Stimulated activated effector memory CD8-positive, alpha-beta T cell treated with anti-CD3 and anti-CD28 coated beads, Interleukin-12 subunit alpha, Interleukin-12 subunit beta, amount 100 ng/mL, for 72 hours (primary cell): ENCODE results near the gene SERPINA10.
"Not testable (repeated sequence)": the region's sequence is repeated elsewhere in the genome, so short reads cannot be mapped to it uniquely, and the experiment has no call there.

Experiments used
- ATAC-seq: fragments of 150-1000 bp; cut with Tn5 transposase; 2 replicates; pipeline ENCODE4 v1.10.0; 2021
- DNase-seq, 2 donors: peaks; one replicate each; pipeline ENCODE4 v3.0.0; 2021 to 2022; ENCODE audit warnings: low spot score in 2 of 2
- H3K27ac Mint-ChIP-seq: one replicate; pipeline ENCODE4 v1.8.0; 2022; ENCODE audit warnings: mild to moderate bottlenecking, mixed read lengths
- H3K36me3 Mint-ChIP-seq: one replicate; pipeline ENCODE4 v1.8.0; 2022; ENCODE audit warnings: mild to moderate bottlenecking, mixed read lengths
- H3K4me1 Mint-ChIP-seq: one replicate; pipeline ENCODE4 v1.8.0; 2022; ENCODE audit warnings: mixed read lengths
- H3K4me3 Mint-ChIP-seq: one replicate; pipeline ENCODE4 v1.8.0; 2022; ENCODE audit warnings: mild to moderate bottlenecking, mixed read lengths
- H3K9me3 Mint-ChIP-seq: one replicate; pipeline ENCODE4 v1.8.0; 2022; ENCODE audit warnings: mixed read lengths

The SERPINA10 gene

DNA sequence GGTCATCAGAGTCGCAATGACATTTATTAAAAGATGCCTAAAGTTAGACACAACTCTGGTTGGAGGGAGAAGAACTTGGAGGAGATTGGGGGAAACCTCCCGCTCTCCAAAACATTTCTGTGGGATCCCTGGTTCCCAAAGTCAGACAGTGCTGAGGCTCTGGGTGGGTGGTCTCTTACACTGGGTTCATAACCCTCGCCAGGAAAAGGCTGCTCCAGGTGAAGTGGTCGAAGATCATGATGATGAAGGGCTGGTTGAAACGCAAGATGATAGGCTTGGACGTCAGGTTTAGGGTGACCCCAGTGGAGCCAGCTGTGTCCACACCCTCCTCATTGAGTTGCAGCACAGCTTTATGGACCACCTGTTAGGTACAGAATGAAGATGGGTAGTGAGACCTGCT is 11.2 kb upstream of the SERPINA10 start:
- Mint-ChIP-seq H3K9me3 (peaks cover 8% of the 10 kb centered on the region), H3K27ac (no peak overlapping the region), H3K4me1 (no peaks in the 10 kb centered on the region), H3K36me3 (no peaks in the 10 kb centered on the region), H3K4me3 (no peak overlapping the region)
- ATAC-seq (no peak), DNase-seq (no peak)

DNA sequence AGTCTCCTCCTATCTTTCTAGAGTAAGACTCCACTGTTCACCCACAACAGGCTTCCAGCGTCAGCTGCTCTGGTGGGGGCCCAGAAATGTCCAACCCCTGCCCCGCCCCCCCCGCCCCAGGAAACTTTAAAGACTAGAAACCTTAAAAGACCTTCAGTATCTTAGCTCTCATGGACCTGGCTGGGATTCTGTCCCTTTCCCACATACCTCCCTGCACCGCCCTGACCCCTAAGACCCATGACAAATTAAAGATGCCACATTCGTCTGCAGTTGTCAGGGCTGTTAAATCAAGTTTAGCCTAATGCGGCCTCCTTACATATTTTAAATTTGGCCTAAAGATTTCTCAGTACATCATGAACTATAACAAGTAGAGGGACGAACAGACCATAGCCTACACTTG is 10.0 kb upstream of the SERPINA10 start:
- H3K4me3 Mint-ChIP-seq = no peak overlapping the region
- DNase-seq = no peak
- no peak overlapping the region for H3K27ac Mint-ChIP-seq
- H3K4me1 Mint-ChIP-seq = no peaks in the 10 kb centered on the region
- no peaks in the 10 kb centered on the region for H3K36me3 Mint-ChIP-seq
- ATAC-seq = no peak
- H3K9me3 Mint-ChIP-seq = peaks cover 3% of the 10 kb centered on the region

DNA sequence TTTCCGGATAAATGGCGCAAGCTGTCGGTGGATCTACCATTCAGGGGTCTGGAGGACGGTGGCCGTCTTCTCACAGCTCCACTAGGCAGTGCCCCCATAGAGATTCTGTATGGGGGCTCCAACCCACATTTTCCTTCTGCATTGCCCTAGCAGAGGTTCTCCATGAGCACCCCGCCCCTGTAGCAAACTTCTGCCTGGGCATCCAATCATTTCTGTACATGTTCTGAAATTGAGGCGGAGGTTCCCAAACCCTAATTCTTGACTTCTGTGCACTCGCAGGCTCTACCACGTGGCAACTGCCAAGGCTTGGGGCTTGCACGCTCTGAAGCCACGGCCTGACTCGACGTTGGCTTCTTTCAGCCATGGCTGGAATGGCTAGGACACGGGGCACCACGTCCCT is 5.1 kb upstream of the SERPINA10 start:
- Mint-ChIP-seq H3K36me3 (no peaks in the 10 kb centered on the region), H3K4me1 (no peaks in the 10 kb centered on the region), H3K27ac (no peak overlapping the region), H3K4me3 (no peak overlapping the region), H3K9me3 (no peaks in the 10 kb centered on the region)
- ATAC-seq (no peak), DNase-seq (peak in 1 of 2 donors; percentile 29)

DNA sequence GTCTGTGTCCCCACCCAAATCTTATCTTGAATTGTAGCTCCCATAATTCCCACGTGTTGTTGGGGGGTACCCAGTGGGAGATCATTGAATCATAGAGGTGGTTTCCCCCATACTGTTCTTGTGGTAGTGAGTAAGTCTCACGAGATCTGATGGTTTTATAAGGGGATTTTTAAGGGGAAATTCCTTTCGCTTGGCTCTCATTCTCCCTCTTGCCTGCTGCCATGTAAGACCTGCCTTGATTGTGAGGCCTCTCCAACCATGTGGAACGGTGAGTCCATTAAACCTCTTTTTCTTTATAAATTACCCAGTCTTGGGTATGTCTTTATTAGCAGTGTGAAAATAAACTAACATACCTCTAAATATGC is 3.1 kb upstream of the SERPINA10 start:
- not testable (repeated sequence) for DNase-seq, H3K36me3 Mint-ChIP-seq, H3K9me3 Mint-ChIP-seq, H3K27ac Mint-ChIP-seq, ATAC-seq, H3K4me3 Mint-ChIP-seq, H3K4me1 Mint-ChIP-seq

DNA sequence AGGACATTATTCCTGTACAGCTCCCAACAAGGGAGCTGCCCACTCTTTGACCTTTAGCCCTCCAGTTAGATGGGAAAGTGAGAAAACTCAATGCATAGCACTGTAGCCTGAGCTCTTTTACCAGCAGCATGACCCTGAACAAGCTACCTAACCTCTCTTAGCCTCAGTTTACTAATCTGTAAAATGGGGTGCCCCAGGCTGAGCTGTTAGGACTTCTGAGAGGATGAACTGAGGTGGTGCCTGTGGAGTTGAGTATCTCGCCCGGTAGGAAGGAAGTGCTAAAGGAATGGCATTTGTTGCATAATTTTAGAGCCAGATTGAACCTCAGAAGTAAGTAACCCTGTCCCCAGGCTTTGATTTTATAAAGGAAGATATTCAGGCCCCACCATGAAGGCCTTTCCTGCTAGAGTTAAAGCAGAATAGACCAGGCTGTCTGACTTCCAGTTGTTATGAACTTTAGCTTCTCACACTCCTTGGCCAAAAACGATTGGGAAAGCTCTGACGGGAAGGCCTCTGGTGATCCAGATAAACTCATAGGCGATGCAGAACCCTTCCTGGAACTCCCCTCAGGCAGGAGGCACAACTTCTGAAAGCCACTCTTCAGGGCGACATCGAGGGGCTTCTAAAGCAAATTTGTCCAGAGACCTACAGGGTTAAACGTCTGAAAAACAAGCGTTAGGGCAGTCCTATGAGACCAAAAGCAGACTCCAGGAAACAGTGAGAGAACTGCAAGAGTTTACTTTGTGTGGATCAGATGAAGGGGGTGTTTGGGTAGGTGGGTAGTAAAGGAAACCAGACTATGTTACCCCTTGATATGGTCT is 2.5 kb upstream of the SERPINA10 start:
- H3K36me3 Mint-ChIP-seq = no peaks in the 10 kb centered on the region
- peak in 1 of 2 donors; percentile 40 for DNase-seq

DNA sequence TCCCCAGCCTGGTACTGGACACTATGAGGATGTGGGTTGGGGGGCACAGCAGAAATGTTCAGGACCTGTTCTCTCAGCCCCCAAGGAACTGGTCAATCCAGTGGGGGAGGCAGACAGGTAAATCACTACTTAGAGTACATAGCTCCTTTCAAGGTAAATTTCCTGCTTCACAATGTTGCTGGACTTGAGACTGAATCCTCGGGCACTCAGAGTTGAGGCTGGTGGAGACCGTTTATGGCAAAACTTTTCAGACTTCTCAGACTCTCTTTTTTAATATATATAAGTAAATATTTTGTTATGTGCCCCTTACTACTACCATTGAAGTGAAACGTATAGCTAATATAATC is 483 bp upstream of the SERPINA10 start:
- Mint-ChIP-seq H3K36me3 (no peaks in the 10 kb centered on the region), H3K4me1 (no peaks in the 10 kb centered on the region), H3K9me3 (no peaks in the 10 kb centered on the region), H3K27ac (no peak overlapping the region), H3K4me3 (no peak overlapping the region)
- ATAC-seq (no peak), DNase-seq (no peak)

More for the DNA sequence above, 2.5 kb upstream of the SERPINA10 start:
- Mint-ChIP-seq H3K27ac (no peak overlapping the region), H3K4me1 (no peaks in the 10 kb centered on the region), H3K4me3 (no peak overlapping the region), H3K9me3 (no peaks in the 10 kb centered on the region)
- no peak for ATAC-seq

DNA sequence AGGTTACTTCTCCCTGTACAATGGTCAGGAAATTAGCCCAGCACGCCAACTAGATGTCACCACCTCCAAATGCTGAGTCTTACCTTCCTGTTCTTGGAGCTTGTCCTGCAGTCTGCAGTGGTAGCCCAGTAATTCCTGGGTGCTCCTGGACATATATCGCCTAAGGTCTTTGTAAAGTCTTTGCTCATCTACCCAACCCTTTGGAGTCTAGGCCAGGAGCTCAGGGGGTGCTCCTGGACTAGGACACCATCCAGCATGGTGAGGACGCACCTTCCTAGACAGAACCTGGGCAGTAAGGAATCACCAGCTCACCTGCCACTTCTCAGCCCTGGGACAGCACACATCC is 569 bp downstream of the SERPINA10 start:
- peak; percentile 16 for ATAC-seq
- no peak for DNase-seq
- H3K4me3 Mint-ChIP-seq = no peak overlapping the region
- H3K4me1 Mint-ChIP-seq = no peaks in the 10 kb centered on the region
- no peaks in the 10 kb centered on the region for H3K36me3 Mint-ChIP-seq
- no peaks in the 10 kb centered on the region for H3K9me3 Mint-ChIP-seq
- H3K27ac Mint-ChIP-seq = no peak overlapping the region

DNA sequence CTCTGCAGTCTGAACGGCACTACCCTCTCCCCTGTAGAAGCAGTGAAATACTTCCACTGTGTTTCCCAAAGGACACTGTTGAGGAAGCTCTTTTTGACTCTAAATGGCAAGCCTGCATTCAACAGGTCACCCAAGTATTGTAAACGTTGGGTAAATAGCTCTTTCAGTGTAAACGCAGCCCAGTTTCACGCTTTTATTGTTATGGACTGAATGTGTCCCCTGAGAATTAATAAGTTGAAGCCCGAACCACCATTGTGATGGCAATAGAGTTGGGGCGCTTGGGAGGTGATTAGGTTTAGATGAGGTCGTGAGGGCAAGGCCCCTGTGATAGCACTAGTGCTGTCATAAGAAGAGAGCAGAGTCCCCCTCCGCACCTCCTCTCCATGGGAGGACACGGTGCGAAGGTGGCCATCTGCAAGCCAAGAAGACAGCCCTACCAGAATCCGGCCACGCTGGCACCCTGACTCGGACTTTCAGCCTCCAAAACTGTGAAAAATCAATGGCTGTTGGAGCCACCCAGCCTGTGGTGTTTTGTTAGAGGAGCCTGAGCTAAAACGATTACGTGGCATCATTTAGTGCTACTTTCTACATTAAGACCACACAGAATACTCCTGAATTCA is 1.1 kb downstream of the SERPINA10 start:
- Mint-ChIP-seq H3K36me3 (no peaks in the 10 kb centered on the region), H3K9me3 (no peaks in the 10 kb centered on the region), H3K27ac (no peak overlapping the region), H3K4me3 (no peak overlapping the region), H3K4me1 (no peaks in the 10 kb centered on the region)
- DNase-seq (no peak), ATAC-seq (no peak)

DNA sequence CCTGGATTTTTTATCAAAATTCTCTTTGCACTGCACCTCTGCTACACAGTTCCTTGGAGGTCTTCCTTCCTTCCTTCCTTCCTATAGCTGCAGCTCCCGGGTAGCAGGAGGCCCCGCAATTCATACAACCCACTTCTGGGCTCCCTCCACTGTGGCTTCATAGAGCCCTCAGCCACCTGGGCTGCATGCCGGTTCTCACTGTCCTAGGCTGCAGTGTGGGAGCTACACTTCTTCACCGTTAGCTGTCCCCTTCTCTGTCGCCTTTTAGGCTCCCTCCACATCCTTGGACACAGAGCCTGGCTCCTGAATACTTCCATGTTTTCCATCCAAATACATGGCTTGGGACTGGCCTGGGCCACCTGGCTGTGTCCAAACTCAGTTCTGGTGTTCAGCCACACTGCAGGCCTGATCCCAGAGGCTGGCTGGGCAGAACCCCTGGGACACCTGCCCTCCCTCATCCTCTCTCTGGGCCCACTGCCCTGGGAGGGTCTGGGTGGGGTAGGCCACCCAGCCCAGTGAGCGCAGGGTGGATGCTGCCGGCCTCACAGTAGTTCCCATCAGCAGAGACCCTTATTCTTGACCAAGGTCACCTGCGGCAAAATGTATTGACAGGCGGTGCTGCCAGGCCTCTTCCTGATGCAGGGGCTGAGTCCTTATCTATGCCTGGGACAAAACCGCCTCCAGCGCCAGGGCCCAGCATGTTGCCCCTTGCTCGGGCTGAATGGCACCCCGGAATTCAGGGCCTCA is 1.7 kb downstream of the SERPINA10 start:
- H3K4me1 Mint-ChIP-seq = no peaks in the 10 kb centered on the region
- H3K27ac Mint-ChIP-seq = no peak overlapping the region
- no peaks in the 10 kb centered on the region for H3K9me3 Mint-ChIP-seq
- DNase-seq = no peak
- H3K4me3 Mint-ChIP-seq = no peak overlapping the region
- peak; percentile 14 for ATAC-seq
- H3K36me3 Mint-ChIP-seq = no peaks in the 10 kb centered on the region

DNA sequence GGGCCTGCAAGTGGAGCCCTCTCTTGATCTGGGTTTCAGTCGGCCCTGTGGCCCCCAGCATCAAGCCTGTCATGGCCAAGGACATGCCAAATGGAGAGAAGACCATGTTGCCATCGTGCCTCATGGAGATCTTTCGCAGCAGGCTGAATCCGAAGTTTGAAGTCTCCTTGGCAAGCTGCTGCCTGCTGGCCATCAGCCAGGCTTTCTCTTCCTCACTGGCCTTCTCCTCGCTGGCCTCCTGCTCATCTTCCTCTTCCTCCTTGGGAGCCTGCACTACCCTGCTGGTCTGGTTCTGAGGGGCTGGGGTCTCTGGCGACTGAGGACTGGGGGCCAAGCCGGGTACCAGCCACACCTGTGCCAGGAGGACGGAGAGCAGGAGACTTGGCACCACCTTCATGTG is 2.9 kb downstream of the SERPINA10 start:
- no peak for DNase-seq
- Mint-ChIP-seq H3K4me3 (no peak overlapping the region), H3K4me1 (no peaks in the 10 kb centered on the region), H3K36me3 (no peaks in the 10 kb centered on the region), H3K27ac (no peak overlapping the region), H3K9me3 (no peaks in the 10 kb centered on the region)
- no peak for ATAC-seq

DNA sequence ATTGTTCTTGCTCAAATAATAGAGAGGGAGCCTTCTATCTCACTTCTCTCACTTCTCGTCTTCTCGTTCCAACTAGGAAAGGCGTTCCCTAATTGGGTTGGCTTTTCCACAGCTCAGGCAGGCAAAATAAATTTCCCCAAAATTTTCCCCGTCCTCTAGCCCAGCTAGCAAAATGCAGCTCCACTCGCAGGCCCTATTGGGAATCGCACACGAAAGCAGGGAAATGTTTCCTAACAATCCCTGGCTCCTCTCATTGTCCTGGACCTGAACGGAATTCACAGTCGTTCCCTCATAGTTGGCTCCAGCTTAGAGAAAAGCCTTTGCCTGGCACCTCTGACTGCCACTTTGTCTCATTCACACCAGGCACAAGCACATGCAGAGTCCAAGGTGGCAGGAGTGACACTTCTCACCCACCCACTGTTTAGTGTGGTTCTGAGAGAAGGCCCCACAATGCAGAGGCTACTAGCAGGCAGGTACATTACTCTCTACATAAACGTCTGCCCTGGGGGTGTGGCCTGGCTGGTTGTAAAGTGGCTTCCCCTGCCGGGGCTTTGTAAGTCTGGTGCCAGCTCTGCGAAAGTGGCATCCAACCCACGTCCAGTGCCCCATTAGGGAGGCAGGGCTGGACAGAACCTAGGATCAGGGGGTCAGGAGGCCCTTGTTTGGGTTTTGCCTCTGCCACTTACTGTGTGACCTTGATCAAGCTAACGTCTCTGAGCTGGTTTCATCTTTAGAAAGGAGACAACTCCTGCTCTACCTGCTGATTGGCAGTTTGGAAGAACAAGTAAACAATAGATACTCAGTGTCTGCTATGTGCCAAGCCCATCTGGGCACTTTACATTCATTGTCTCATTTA is 4.2 kb downstream of the SERPINA10 start:
- H3K4me3 Mint-ChIP-seq = no peak overlapping the region
- no peaks in the 10 kb centered on the region for H3K9me3 Mint-ChIP-seq
- H3K4me1 Mint-ChIP-seq = no peaks in the 10 kb centered on the region
- DNase-seq = no peak
- H3K36me3 Mint-ChIP-seq = no peaks in the 10 kb centered on the region
- no peak overlapping the region for H3K27ac Mint-ChIP-seq
- no peak for ATAC-seq

DNA sequence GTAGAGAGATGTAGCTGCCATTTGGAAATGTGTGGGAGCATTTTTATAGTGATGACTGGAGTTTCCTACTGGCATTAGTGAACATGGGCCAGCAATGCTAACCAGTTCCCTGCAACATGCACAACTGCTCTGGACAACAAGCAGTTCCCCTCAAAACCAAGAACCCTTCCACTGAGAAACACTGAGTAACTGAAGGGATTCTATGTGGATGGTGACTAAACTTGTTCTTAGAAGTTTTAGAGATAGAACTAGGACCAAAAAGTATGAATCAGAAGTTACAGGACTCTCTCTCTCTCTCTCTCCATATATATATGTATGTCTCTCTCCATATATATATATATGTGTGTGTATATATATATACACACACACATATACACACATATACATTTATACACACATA is 7.9 kb downstream of the SERPINA10 start:
- H3K27ac Mint-ChIP-seq = no peak overlapping the region
- no peaks in the 10 kb centered on the region for H3K36me3 Mint-ChIP-seq
- no peaks in the 10 kb centered on the region for H3K9me3 Mint-ChIP-seq

DNA sequence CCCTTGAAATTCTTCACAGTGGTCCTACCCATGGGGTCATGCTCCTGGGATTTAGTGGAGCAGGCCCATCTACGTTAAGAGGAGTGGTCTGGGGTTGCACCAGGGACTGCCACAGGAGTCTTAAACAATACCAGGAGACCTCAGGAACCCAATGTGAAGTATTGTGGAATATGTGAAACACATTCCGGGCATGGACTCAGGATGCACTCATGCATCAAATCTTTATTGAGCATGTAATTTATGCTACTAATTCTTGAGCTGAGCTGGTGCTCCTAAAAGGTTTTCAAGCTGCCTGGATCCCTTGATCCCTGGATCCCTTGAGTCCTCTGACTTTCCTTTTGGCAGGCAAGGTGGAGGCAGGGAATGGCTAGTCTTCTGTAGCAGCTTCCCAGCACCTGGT is 8.8 kb downstream of the SERPINA10 start:
- ATAC-seq (no peak), DNase-seq (no peak)
- H3K9me3 Mint-ChIP-seq = no peaks in the 10 kb centered on the region
- no peak overlapping the region for H3K27ac Mint-ChIP-seq
- no peaks in the 10 kb centered on the region for H3K4me1 Mint-ChIP-seq
- H3K36me3 Mint-ChIP-seq = no peaks in the 10 kb centered on the region
- no peak overlapping the region for H3K4me3 Mint-ChIP-seq

More for the DNA sequence above, 7.9 kb downstream of the SERPINA10 start:
- H3K4me1 Mint-ChIP-seq = no peaks in the 10 kb centered on the region
- no peak overlapping the region for H3K4me3 Mint-ChIP-seq
- ATAC-seq = peak; percentile 43
- DNase-seq = no peak

DNA sequence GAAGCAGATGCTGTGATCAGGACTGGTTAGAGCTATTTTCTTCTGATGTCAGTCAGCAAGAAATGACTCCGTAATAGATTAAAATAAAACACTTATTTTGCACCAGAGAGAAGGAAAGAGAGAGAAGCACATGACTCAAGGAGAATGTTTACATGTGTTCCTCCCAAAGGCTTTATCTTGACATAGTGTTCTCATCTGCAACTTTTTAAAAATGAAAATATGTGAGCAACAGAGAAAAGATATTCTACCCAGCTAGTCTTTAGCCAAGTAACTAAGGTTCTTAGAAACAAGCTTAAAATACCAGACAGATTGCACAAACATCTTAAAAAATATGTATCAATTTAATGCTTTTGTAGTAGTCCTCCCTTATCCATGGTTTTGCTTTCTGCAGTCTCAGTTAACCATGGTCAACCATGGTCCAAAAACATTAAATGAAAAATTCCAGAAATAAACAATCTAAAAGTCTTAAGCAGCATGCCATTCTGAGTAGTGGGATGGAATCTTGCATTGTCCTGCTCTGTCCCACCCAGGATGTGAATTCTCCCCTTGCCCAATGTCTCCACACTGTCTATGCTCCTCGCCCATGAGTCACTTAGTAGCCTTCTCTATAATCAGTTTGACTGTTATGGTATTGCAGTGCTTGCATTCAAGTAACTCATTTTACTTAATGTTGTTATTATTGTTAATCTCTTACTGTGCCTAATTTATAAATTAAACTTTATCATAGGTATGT is 9.9 kb downstream of the SERPINA10 start:
- DNase-seq = no peak

DNA sequence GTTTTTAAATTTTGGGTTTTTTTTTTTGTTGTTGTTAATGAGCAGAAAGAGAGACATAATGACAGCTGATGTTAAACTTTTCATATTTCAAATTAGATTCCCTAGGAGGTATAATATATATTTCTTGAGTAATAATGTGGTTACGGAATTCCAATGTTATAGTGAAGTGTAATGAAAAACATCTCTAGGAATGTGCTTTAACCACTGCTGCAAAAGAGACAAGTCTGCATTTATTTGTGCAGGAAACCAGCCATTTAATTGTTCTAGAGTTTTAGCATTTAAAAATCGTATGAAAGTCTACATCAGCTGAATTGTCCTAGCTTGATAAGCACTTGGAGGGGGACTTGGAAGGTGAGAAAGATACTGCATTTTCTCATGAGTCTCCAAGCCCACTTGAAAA is 14.3 kb downstream of the SERPINA10 start:
- ATAC-seq (no peak), DNase-seq (no peak)
- no peak overlapping the region for H3K4me3 Mint-ChIP-seq
- no peaks in the 10 kb centered on the region for H3K9me3 Mint-ChIP-seq
- no peaks in the 10 kb centered on the region for H3K4me1 Mint-ChIP-seq
- H3K36me3 Mint-ChIP-seq = no peaks in the 10 kb centered on the region
- no peak overlapping the region for H3K27ac Mint-ChIP-seq

More for the DNA sequence above, 9.9 kb downstream of the SERPINA10 start:
- H3K27ac Mint-ChIP-seq = no peak overlapping the region
- no peak overlapping the region for H3K4me3 Mint-ChIP-seq
- no peaks in the 10 kb centered on the region for H3K4me1 Mint-ChIP-seq
- no peaks in the 10 kb centered on the region for H3K9me3 Mint-ChIP-seq
- no peaks in the 10 kb centered on the region for H3K36me3 Mint-ChIP-seq
- ATAC-seq = no peak
